Uterus (tissue), 4 donors: ENCODE measurements around the gene IRF5. TPM values are rescaled to one million over a fixed set of nuclear protein-coding genes. Genes with fewer than 3 reads are reported as not detected.

Source experiments
- DNase-seq, 2 donors: peaks; one replicate each; pipeline ENCODE4 v3.0.0-alpha.2; 2019 to 2020
- H3K27ac ChIP-seq, 2 donors: fragments of 200-600 bp; sonication (generic); 1 replicate in 1 of 2; 2 replicates in 1 of 2; pipeline ENCODE4 v1.5.1; 2016 to 2018
- H3K27me3 ChIP-seq, 2 donors: fragments of 200-600 bp; sonication (generic); one replicate each; pipeline ENCODE4 v1.5.1; 2018 to 2019; ENCODE audit warnings: control low read depth in 1 of 2
- H3K36me3 ChIP-seq, 2 donors: fragments of 200-600 bp; sonication (generic); one replicate each; pipeline ENCODE4 v1.5.1; 2019; ENCODE audit warnings: control low read depth in 1 of 2
- H3K4me1 ChIP-seq, 2 donors: fragments of 200-600 bp; sonication (generic); one replicate each; pipeline ENCODE4 v1.5.1; 2018 to 2019; ENCODE audit warnings: control low read depth in 1 of 2
- H3K4me3 ChIP-seq, 2 donors: fragments of 200-600 bp; sonication (generic); 1 replicate in 1 of 2; 2 replicates in 1 of 2; pipeline ENCODE4 v1.5.1; 2018 to 2019; ENCODE audit warnings: mild to moderate bottlenecking in 1 of 2
- H3K9me3 ChIP-seq, 2 donors: fragments of 200-600 bp; sonication (generic); one replicate each; pipeline ENCODE4 v1.5.1; 2019; ENCODE audit warnings: control low read depth in 1 of 2
- POLR2A ChIP-seq, 2 donors: fragments of 450-650 bp; IDR thresholded peaks; one replicate each; pipeline ENCODE4 v1.6.1; 2016; ENCODE audit warnings: antibody characterized with exemption in 2 of 2, mild to moderate bottlenecking in 1 of 2, moderate library complexity in 1 of 2
- intact Hi-C: fragments of 100-400 bp; cut with DNase I; formaldehyde crosslinking; loops from one replicate; pipeline ENCODE4 v1.15.1; 2023; ENCODE audit warnings: low total_unique reads
- small RNA-seq: library from RNA; depleted of rRNA; stranded (forward); fragments of <200 nt; gene quantifications from one replicate; pipeline ENCODE3, GENCODE V24; 2016
- total RNA-seq, 4 donors: library from RNA; depleted of rRNA in 3 of 4; stranded (reverse); fragments of >200 nt in 3 of 4; gene quantifications; one replicate each; pipeline versions ENCODE4 v1.1.0 to v1.2.4, GENCODE V29; 2014 to 2023
- TF ChIP-seq, protein P1 (sequence below), 4 experiments: fragments of 200-600 bp in 2 of 4; fragments of 450-650 bp in 2 of 4; sonication (generic) in 2 of 4; IDR thresholded peaks; one replicate each; pipeline ENCODE4 v1.5.1; 2016 to 2019; ENCODE audit warnings: antibody characterized with exemption in 4 of 4, mild to moderate bottlenecking in 2 of 4, moderate library complexity in 1 of 4
- donor health status: DM: yes; HTN: yes; CAD: no.

The IRF5 gene
- total RNA-seq, 4 donors from 2014 or later, result 2.0 to 52.5 (median 4.5) TPM

DNA sequence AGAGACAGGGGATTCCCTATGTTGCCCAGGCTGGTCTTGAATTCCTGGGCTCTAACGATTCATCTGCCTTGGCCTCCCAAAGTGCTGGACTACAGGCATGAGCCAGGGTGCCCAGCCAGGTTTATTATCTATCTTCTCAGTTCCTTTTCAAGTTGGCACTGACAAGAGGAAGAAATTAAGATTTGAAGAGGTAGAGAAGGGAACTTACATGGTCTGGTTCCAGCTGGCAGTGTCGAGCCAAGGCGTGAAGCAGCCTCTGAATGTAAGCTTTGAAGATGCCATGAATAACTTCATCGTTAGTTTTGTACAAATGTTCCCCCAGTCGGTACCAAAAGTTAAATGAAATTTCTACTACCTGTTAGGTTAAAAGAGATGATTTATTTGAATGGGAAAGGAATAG, 59.5 kb downstream of the IRF5 start:
- H3K27ac ChIP-seq, result no peak overlapping the region
- DNase-seq, result no peak
- H3K4me1 ChIP-seq, result no peaks in the 10 kb centered on the region
- H3K36me3 ChIP-seq, result peaks cover 0 to 2% of the 10 kb centered on the region in 2 donors
- H3K9me3 ChIP-seq, result no peaks in the 10 kb centered on the region
- no peak for TF ChIP-seq POLR2A (IDR thresholded peaks at IDR 0.05)
- TF ChIP-seq, protein P1, sequence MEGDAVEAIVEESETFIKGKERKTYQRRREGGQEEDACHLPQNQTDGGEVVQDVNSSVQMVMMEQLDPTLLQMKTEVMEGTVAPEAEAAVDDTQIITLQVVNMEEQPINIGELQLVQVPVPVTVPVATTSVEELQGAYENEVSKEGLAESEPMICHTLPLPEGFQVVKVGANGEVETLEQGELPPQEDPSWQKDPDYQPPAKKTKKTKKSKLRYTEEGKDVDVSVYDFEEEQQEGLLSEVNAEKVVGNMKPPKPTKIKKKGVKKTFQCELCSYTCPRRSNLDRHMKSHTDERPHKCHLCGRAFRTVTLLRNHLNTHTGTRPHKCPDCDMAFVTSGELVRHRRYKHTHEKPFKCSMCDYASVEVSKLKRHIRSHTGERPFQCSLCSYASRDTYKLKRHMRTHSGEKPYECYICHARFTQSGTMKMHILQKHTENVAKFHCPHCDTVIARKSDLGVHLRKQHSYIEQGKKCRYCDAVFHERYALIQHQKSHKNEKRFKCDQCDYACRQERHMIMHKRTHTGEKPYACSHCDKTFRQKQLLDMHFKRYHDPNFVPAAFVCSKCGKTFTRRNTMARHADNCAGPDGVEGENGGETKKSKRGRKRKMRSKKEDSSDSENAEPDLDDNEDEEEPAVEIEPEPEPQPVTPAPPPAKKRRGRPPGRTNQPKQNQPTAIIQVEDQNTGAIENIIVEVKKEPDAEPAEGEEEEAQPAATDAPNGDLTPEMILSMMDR (IDR thresholded peaks at IDR 0.05), result no peak
- no peaks in the 10 kb centered on the region for H3K27me3 ChIP-seq
- intact Hi-C loops, result no loop called here
- no peak overlapping the region for H3K4me3 ChIP-seq

Small RNAs within 50 kb of the gene (small RNA-seq; reads per million reads assigned to genes)
- gene RN7SL306P, result not detected

Other genes with a start within 250 kb of the IRF5 start
- 100 to 1,000 TPM in 3 of 4 donors, 10 to 100 TPM in 1; 83.0 to 334 (median 108) TPM for gene CALU, start 198.6 kb upstream of the IRF5 start, total RNA-seq
- not detected for gene OPN1SW, start 162.1 kb upstream of the IRF5 start, total RNA-seq
- gene CCDC136, start 146.0 kb upstream of the IRF5 start, total RNA-seq, result 10 to 100 TPM; 11.5 to 26.4 (median 14.8) TPM
- 100 to 1,000 TPM in 2 of 4 donors, 10 to 100 TPM in 2; 16.5 to 126 (median 105) TPM for gene FLNC, start 107.5 kb upstream of the IRF5 start, total RNA-seq
- gene ATP6V1F, start 75.1 kb upstream of the IRF5 start, total RNA-seq, result 100 to 1,000 TPM in 1 of 4 donors, 10 to 100 TPM in 3; 31.2 to 137 (median 61.3) TPM
- 1 to 10 TPM in 1 of 4 donors, under 1 TPM in 1, not detected in 2; 0.18 to 3.5 TPM for gene KCP, start 27.2 kb upstream of the IRF5 start, total RNA-seq
- gene TNPO3, start 117.2 kb downstream of the IRF5 start, total RNA-seq, result 10 to 100 TPM; 14.6 to 57.9 (median 31.9) TPM
- gene TSPAN33, start 206.8 kb downstream of the IRF5 start, total RNA-seq, result 1 to 10 TPM in 2 of 4 donors, not detected in 2; 3.9 to 7.0 TPM